DOHH2 (cell line): ENCODE data around the gene WNT9B.

ENCODE experiments used
- EZH2phosphoT487 ChIP-seq: fragments of 200-600 bp; sonication (generic); IDR thresholded peaks from 2 replicates; pipeline ENCODE4 v1.6.1; 2017; ENCODE audit warnings: borderline replicate concordance, mild to moderate bottlenecking, antibody characterized with exemption, low read length, moderate library complexity, mixed read lengths
- TF ChIP-seq, protein P1 (sequence below): fragments of 200-600 bp; sonication (generic); IDR thresholded peaks from one replicate; pipeline ENCODE4 v1.5.1; 2014; ENCODE audit warnings: antibody characterized with exemption, mild to moderate bottlenecking, low read depth, low read length; ENCODE audit not compliant: poor library complexity, severe bottlenecking

DNA sequence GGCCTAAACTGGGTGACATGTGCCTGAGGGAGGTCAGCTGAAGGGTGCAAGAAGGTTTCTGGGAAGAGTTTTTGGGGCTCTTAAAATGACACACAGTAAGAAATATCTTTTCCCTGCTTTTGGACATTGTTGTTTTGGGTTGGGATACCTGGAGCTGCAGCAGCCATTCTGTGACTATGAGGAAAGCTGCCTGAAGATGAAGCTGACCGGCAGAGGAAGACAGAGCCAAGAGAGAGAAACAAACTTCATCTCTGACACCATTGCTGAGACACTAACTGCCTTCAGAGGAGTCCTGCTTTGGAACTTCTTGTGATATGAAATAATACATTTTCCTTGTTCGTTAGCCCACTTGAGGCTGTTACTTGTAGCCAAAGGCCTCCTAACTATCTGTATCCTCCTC, 24.1 kb upstream of the WNT9B start:
- TF ChIP-seq, protein P1, sequence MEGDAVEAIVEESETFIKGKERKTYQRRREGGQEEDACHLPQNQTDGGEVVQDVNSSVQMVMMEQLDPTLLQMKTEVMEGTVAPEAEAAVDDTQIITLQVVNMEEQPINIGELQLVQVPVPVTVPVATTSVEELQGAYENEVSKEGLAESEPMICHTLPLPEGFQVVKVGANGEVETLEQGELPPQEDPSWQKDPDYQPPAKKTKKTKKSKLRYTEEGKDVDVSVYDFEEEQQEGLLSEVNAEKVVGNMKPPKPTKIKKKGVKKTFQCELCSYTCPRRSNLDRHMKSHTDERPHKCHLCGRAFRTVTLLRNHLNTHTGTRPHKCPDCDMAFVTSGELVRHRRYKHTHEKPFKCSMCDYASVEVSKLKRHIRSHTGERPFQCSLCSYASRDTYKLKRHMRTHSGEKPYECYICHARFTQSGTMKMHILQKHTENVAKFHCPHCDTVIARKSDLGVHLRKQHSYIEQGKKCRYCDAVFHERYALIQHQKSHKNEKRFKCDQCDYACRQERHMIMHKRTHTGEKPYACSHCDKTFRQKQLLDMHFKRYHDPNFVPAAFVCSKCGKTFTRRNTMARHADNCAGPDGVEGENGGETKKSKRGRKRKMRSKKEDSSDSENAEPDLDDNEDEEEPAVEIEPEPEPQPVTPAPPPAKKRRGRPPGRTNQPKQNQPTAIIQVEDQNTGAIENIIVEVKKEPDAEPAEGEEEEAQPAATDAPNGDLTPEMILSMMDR = no peak
- no peak for TF ChIP-seq EZH2phosphoT487
